ENCODE measurements around the gene KCNMB4.

GRCh38 chr12:70360218-70360617 is 5.9 kb upstream of the KCNMB4 start:
- TF ChIP-seq POLR2A (IDR thresholded peaks at IDR 0.05) (no peak), CTCF (IDR thresholded peaks at IDR 0.05) (no peak)
